ENCODE results near the gene CENPA. TPM values are rescaled to one million over a fixed set of nuclear protein-coding genes. Genes with fewer than 3 reads are reported as not detected.

The CENPA gene
- polyA plus RNA-seq, 1 of the 3 experiments (the other 2 are of a cell fraction): 19.5 TPM

DNA sequence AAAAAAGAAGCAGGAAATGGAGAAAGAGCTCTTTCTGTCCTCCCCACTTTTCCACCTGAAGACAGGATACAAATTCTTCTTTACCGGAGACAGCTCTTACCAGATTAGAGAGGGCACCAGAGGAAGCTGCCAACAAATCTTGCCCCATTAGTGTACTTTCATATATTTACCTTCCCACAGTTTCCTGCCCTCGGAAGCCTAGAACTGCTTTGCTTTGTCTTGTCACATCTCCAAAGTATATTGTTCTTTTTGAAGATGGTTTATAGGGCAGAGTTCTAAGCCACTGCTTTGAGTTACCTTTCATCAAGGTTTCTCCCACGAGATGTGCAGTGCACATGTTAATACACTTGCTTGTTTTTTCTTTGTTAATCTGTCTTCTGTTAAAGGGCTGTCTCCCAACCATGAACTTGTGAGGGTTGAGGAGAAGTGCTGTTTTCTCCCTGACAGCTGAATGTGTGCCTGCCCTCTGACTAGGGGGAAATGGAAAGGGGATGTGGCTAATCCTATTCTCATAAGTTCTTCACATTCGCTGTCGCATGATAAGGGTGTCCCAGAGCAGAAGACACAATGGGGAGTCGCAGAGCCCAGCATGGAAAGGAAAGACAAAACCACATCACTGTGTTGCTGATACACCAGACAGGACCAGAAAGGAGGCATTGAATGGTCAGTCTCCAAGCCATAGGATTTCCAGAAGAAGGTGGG lies 24.2 kb downstream of the CENPA start:
- Histone ChIP-seq H2AFZ (ENCODE audit: low read depth) (no peak overlapping the region), H3K9me3 (no peaks in the 10 kb centered on the region), H3K36me3 (replicated peaks in 1 of 2; ENCODE audit: control insufficient read depth in 1 of 2, insufficient read depth in 2 of 2, low read length in 1 of 2) (no peaks in the 10 kb centered on the region), H3F3A (replicated peaks; ENCODE audit: insufficient read depth) (peaks cover 16% of the 10 kb centered on the region), H3K27me3 (ENCODE audit: insufficient read depth) (no peaks in the 10 kb centered on the region), H3K4me2 (no peak overlapping the region), H3K9me2 (no peaks in the 10 kb centered on the region), H3K4me3 (ENCODE audit: low read depth in 2 of 2, low read length in 1 of 2) (no peak overlapping the region), H3K27ac (ENCODE audit: low read depth in 2 of 2, low read length in 1 of 2) (no peak overlapping the region), H3K79me2 (ENCODE audit: insufficient read depth) (no peaks in the 10 kb centered on the region), H3K4me1 (ENCODE audit: control insufficient read depth in 1 of 2, insufficient read depth in 2 of 2, low read depth in 1 of 2, low read length in 1 of 2) (peaks cover 0 to 6% of the 10 kb centered on the region in 2 experiments; a peak in 2 of 4 replicates), H3K9ac (no peak overlapping the region), H4K20me1 (ENCODE audit: insufficient read depth) (no peaks in the 10 kb centered on the region)
- WGBS (ENCODE audit: low lambda C conversion rate): 74% methylated on average over 6 of the region's 6 CpGs
- ChIA-PET POLR2A (no interaction called here), CTCF (interaction anchor here (0.5 to 1.5 kb wide), 5 partner anchors 12 to 1476 kb away, joined by 3 to 4 read pairs (median 3); no protein-coding TSS in a partner anchor)
- TF ChIP-seq, protein P1, sequence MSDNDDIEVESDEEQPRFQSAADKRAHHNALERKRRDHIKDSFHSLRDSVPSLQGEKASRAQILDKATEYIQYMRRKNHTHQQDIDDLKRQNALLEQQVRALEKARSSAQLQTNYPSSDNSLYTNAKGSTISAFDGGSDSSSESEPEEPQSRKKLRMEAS (IDR thresholded peaks at IDR 0.05; ENCODE audit: low read depth): no peak
- TF ChIP-seq POLR2AphosphoS5 (IDR thresholded peaks at IDR 0.05; ENCODE audit: low read depth, low read length) (no peak), NFIC (IDR thresholded peaks at IDR 0.05; ENCODE audit: borderline replicate concordance) (no peak)
- TF ChIP-seq, protein P2, sequence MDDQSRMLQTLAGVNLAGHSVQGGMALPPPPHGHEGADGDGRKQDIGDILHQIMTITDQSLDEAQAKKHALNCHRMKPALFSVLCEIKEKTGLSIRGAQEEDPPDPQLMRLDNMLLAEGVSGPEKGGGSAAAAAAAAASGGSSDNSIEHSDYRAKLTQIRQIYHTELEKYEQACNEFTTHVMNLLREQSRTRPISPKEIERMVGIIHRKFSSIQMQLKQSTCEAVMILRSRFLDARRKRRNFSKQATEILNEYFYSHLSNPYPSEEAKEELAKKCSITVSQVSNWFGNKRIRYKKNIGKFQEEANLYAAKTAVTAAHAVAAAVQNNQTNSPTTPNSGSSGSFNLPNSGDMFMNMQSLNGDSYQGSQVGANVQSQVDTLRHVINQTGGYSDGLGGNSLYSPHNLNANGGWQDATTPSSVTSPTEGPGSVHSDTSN (IDR thresholded peaks at IDR 0.05): no peak
- no peak for DNase-seq

DNA sequence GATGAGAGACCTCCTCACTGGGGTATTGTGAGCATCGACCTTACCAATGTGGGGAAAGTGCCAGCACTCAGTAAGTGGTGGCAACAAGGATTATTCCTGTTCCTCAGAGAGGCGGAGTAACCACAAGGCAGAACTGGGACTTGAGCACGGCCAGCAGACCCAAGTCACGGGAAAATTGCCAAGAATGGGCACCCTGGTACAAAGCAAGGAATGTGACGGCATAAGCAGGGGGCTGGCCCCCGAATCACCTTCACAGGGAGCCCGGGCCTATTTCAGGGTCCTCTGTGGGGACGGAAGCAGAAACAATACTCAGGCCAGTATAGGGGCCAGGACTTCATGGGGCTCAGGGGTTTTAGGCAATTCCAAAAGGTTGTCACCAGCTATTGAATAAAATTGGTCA lies 25.4 kb downstream of the CENPA start:
- POLR2A ChIA-PET: no interaction called here
- H3K36me3 ChIP-seq (replicated peaks in 1 of 2; ENCODE audit: control insufficient read depth in 1 of 2, insufficient read depth in 2 of 2, low read length in 1 of 2): no peaks in the 10 kb centered on the region
- H3K9ac ChIP-seq: no peak overlapping the region
- H3K27ac ChIP-seq (ENCODE audit: low read depth in 2 of 2, low read length in 1 of 2): no peak overlapping the region
- peaks cover 8% of the 10 kb centered on the region for H3F3A ChIP-seq (replicated peaks; ENCODE audit: insufficient read depth)
- H3K9me3 ChIP-seq: no peaks in the 10 kb centered on the region
- peaks cover 0 to 6% of the 10 kb centered on the region in 2 experiments; a peak in 2 of 4 replicates for H3K4me1 ChIP-seq (ENCODE audit: control insufficient read depth in 1 of 2, insufficient read depth in 2 of 2, low read depth in 1 of 2, low read length in 1 of 2)
- H3K9me2 ChIP-seq: no peaks in the 10 kb centered on the region
- WGBS (ENCODE audit: low lambda C conversion rate): 62% methylated on average over 8 of the region's 8 CpGs
- no peak overlapping the region for H3K4me2 ChIP-seq
- H2AFZ ChIP-seq (ENCODE audit: low read depth): no peak overlapping the region
- no peaks in the 10 kb centered on the region for H4K20me1 ChIP-seq (ENCODE audit: insufficient read depth)
- CTCF ChIA-PET: interaction anchor here (0.6 to 1.1 kb wide), 3 partner anchors 35 to 479 kb away, joined by 3 to 5 read pairs (median 4); no protein-coding TSS in a partner anchor
- DNase-seq: no peak
- H3K27me3 ChIP-seq (ENCODE audit: insufficient read depth): no peaks in the 10 kb centered on the region
- H3K79me2 ChIP-seq (ENCODE audit: insufficient read depth): no peaks in the 10 kb centered on the region
- no peak overlapping the region for H3K4me3 ChIP-seq (ENCODE audit: low read depth in 2 of 2, low read length in 1 of 2)
- no peak for TF ChIP-seq RCOR1 (IDR thresholded peaks at IDR 0.05; ENCODE audit: low read length)
- TF ChIP-seq GATA2 (CRISPR knock-in tag; IDR thresholded peaks at IDR 0.05): no peak
- TF ChIP-seq, protein P3, sequence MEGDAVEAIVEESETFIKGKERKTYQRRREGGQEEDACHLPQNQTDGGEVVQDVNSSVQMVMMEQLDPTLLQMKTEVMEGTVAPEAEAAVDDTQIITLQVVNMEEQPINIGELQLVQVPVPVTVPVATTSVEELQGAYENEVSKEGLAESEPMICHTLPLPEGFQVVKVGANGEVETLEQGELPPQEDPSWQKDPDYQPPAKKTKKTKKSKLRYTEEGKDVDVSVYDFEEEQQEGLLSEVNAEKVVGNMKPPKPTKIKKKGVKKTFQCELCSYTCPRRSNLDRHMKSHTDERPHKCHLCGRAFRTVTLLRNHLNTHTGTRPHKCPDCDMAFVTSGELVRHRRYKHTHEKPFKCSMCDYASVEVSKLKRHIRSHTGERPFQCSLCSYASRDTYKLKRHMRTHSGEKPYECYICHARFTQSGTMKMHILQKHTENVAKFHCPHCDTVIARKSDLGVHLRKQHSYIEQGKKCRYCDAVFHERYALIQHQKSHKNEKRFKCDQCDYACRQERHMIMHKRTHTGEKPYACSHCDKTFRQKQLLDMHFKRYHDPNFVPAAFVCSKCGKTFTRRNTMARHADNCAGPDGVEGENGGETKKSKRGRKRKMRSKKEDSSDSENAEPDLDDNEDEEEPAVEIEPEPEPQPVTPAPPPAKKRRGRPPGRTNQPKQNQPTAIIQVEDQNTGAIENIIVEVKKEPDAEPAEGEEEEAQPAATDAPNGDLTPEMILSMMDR (IDR thresholded peaks at IDR 0.05): no peak
- TF ChIP-seq, protein P4, sequence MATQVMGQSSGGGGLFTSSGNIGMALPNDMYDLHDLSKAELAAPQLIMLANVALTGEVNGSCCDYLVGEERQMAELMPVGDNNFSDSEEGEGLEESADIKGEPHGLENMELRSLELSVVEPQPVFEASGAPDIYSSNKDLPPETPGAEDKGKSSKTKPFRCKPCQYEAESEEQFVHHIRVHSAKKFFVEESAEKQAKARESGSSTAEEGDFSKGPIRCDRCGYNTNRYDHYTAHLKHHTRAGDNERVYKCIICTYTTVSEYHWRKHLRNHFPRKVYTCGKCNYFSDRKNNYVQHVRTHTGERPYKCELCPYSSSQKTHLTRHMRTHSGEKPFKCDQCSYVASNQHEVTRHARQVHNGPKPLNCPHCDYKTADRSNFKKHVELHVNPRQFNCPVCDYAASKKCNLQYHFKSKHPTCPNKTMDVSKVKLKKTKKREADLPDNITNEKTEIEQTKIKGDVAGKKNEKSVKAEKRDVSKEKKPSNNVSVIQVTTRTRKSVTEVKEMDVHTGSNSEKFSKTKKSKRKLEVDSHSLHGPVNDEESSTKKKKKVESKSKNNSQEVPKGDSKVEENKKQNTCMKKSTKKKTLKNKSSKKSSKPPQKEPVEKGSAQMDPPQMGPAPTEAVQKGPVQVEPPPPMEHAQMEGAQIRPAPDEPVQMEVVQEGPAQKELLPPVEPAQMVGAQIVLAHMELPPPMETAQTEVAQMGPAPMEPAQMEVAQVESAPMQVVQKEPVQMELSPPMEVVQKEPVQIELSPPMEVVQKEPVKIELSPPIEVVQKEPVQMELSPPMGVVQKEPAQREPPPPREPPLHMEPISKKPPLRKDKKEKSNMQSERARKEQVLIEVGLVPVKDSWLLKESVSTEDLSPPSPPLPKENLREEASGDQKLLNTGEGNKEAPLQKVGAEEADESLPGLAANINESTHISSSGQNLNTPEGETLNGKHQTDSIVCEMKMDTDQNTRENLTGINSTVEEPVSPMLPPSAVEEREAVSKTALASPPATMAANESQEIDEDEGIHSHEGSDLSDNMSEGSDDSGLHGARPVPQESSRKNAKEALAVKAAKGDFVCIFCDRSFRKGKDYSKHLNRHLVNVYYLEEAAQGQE (IDR thresholded peaks at IDR 0.05; ENCODE audit: low read depth, low read length): no peak
- no peak for TF ChIP-seq FOSL2 (IDR thresholded peaks at IDR 0.05; ENCODE audit: borderline replicate concordance, low read depth)
- no peak for TF ChIP-seq NFIC (IDR thresholded peaks at IDR 0.05; ENCODE audit: borderline replicate concordance)
- TF ChIP-seq, protein P5, sequence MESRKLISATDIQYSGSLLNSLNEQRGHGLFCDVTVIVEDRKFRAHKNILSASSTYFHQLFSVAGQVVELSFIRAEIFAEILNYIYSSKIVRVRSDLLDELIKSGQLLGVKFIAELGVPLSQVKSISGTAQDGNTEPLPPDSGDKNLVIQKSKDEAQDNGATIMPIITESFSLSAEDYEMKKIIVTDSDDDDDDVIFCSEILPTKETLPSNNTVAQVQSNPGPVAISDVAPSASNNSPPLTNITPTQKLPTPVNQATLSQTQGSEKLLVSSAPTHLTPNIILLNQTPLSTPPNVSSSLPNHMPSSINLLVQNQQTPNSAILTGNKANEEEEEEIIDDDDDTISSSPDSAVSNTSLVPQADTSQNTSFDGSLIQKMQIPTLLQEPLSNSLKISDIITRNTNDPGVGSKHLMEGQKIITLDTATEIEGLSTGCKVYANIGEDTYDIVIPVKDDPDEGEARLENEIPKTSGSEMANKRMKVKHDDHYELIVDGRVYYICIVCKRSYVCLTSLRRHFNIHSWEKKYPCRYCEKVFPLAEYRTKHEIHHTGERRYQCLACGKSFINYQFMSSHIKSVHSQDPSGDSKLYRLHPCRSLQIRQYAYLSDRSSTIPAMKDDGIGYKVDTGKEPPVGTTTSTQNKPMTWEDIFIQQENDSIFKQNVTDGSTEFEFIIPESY (IDR thresholded peaks at IDR 0.05; ENCODE audit: borderline replicate concordance, low read depth): no peak
- no peak for TF ChIP-seq YY1 (IDR thresholded peaks at IDR 0.05; ENCODE audit: low read depth)
- TF ChIP-seq MEF2A (IDR thresholded peaks at IDR 0.05; ENCODE audit: borderline replicate concordance, low read depth): no peak
- TF ChIP-seq, protein P1 (IDR thresholded peaks at IDR 0.05; ENCODE audit: low read depth): no peak
- TF ChIP-seq RFX5 (IDR thresholded peaks at IDR 0.05; ENCODE audit: low read length): no peak
- no peak for TF ChIP-seq GABPA (IDR thresholded peaks at IDR 0.05; ENCODE audit: low read depth)
- TF ChIP-seq RXRA (IDR thresholded peaks at IDR 0.05; ENCODE audit: borderline replicate concordance, low read depth): no peak
- no peak for TF ChIP-seq TEAD4 (IDR thresholded peaks at IDR 0.05; ENCODE audit: borderline replicate concordance, insufficient read depth)
- TF ChIP-seq ELF1 (IDR thresholded peaks at IDR 0.05): no peak
- no peak for TF ChIP-seq FOXM1 (IDR thresholded peaks at IDR 0.05; ENCODE audit: low read depth)
- TF ChIP-seq JUND (IDR thresholded peaks at IDR 0.05): no peak

Measured in SK-N-SH (cell line).